NCI-H1105 treated with DMSO at 0.1 percent for 48 hours (cell line): ENCODE data around the gene SLC18A3.

Experiments used
- DNase-seq: peaks from one replicate; lab custom pipeline; 2025; lab: John Stamatoyannopoulos, UW

Gene SLC18A3

DNA sequence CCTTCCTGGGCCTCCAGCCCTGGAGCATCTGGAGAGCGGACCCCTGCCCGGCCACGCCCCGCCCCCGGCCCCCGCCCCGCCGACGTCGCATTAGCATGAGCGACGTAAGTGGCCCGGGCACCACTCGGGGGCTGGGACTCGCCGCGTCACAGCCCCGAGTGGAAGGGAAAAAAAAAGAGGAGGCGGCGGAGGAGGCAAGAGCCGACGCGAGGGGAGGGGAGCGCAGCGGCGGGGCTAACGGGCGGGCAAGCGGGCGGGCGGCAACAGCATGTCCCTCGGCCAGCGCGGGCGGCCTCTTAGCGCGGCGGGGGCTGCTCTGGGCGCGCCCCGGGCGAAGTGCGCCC is at the start of gene SLC18A3:
Gene SLC18A3 (plus strand): TSS at position 197 of the 344 bp plus-strand sequence. CDS start 431 bp downstream, outside the sequence.
- DNase-seq = peak; percentile 46

DNA sequence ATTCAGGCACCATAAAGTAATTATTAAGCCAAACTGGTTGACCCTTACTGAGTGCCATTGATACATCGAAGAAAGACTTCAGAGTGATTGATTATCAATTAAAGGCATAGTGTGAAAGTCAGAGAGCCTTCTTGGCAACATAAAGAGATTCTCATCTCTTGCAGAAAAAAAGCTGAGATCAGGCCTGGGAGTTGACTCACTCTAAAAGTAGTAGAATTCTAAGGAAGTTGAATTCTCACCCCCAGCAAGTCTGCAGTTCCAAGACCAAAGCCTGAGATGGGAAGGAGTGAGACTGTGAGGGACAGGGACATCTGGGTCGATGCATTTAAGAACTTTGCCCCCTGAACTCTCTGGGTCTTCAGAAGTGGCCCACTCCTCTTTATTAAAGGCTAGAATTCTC is 49.6 kb upstream of the SLC18A3 start:
- no peak for DNase-seq

DNA sequence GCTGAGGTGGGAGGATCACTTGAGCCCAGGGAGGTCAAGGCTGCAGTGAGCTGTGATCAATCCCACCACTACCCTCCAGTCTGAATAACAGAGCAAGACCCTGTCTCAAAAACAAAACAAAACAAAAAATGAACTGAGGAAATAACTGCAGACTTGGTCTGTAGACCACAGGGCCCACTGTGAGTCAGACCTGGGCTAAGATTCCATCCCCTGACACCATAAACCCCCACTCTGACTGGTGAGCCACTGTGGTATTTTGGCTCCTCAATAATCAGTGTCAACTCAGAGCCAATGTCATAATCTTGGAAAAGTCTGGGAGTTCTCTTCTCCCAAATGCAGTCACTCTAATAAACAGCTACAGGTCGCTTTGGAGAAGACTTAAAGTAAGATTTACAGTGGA is 47.2 kb upstream of the SLC18A3 start:
- no peak for DNase-seq

DNA sequence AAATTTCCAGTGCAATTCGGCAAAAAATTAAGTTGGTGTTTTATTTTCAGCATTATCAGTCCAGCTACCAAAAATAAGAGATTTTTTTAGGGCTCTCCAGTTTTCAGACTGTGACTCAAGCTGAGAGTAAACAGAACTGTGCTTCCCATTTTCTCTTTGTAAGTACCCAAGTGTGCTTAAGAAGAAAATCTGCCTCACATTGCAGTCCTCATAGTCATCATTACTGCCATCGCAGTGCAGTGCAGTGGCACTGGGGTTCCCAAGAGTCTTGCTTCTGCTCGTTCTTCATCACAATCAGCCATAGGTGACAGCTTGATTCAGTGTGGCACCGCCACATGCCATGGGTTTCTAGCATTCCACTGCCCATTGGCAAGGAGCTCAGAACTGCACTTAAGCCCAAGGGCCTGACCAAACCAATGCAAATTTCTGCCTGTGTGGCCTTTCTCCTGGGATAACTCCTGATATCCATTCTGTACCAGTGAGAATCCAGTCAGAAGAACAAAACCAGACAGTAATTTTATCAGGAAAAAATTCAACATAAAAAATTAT is 45.6 kb upstream of the SLC18A3 start:
- DNase-seq = no peak

DNA sequence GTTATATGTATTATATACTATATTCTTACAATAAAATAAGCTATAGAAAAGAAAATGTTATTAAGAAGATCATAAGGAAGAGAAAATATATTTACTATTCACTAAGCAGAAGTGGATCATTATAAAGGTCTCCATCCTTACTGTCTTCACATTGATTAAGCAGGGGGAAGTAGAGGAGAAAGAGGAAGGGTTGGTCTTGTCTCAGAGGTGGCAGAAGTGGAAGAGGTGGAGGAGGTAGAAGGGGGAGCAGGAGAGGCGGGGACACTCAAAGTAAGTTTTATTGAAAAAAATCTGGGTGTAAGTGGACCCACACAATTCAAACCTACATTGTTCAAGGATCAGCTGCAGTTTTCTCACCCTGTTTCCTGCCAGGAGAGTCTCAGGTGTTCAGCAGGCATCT is 42.3 kb upstream of the SLC18A3 start:
- DNase-seq = no peak

DNA sequence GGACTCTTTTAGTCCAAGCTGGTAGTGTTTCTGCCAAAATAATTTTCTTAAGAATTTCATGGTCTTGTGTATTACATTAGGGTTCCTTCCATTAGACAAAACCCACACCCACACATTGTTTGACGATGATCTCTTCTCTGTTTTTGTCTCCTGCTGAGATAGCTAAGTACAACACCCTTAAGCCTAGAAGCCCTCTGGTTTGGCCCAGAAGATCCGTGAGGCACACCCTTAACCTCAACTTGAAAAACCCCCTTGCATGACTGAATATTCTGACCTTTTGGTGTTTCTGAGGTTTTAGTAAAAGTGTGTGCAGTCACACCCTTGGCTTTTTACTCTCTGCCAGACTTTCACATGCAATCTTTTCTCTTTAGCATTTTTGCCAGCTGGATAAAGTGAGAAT is 41.9 kb upstream of the SLC18A3 start:
- DNase-seq = no peak

DNA sequence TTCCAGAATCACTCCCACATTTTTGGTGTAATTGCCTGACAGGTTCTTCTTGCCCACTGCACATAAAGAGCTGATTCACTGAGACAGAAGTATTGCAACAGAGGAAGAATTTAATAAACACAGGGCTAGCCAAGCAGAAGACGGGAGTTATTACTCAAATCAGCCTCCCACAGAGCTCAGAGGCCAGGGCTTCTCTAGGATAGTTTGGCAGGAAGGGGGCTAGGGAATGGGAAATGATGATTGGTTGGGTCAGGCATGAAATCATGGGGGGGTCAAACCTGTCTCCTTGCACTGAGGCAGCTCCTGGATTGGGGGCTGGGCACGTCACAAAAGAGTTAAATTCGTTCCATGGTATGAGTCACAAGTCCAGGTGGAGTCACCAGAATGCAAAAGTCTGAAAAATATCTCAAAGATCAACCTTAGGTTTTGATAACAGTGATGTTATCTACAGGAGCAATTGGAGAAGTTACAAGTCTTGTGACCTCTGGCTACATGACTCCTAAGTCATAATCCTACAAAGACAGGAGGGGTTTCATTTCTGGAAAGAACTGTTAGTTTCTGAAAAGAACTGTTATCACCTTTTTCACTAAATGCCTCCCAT is 41.0 kb upstream of the SLC18A3 start:
- DNase-seq = no peak

DNA sequence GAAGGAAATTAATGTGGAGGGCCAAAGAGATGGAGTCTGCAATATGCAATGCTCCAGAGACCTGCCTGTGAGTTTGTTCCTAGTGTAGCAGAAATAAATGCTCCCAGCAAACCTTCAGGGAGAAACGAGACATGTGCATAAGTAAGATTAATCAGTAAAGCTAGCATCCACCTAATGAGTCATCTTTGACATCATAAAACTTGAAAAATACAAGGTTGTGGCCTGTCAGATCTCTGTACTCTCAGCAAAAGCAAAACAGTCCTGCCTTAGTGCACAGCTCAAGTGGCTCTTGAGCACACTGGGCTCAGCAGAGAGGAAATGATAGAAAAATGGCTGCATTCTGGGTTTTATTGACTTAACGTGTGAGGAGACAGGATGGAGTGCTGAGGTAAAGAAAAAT is 38.7 kb upstream of the SLC18A3 start:
- DNase-seq = no peak

DNA sequence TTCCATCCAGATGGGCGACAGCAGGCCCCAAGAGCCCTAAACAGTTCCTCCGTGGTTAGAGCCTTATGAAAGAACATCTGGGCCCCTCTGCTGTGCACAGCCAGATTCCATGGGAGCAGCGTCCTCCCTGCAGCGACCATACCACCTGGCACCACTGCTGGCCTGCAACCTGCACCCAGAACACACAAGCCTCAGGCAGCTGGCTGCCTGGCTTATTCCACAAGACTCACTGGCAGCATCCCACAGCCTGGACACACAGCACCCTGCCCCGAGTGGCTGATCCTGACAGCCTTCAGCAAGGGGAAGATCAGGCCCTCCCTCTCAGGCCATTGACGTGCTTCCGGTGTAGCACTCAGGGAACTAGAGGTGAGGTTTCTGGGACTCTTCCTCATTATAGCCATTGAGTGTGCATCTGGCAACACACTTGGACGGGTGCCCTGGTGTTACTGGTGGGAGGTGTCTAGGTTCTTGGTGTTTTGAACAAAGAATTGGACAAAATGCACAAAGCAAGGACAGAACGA is 37.5 kb upstream of the SLC18A3 start:
- no peak for DNase-seq

DNA sequence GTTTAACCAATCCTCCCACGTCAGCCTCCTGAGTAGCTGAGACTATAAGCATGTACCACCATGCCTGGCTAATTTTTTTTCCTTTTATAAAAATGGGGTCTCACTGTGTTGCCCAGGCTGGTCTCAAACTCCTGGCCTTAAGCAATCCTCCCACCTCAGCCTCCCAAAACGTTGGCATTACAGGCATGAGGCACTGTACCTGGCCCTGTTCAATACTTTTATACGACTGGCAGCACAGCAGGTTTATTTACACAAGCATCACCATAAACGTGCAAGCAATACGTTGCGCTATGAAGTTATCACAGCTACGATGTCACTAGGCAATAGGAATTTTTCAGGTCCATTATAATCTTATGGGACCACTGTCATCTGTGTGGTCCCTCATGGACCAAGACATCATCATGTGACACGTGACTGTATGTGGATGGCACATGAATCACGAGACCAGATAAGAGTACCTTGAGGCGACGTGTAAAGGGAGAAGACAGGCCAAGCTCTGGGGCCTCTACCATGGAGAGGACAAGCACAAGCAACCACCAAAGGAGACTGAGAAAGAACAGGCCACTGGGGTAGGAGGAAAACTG is 34.5 kb upstream of the SLC18A3 start:
- DNase-seq = no peak

DNA sequence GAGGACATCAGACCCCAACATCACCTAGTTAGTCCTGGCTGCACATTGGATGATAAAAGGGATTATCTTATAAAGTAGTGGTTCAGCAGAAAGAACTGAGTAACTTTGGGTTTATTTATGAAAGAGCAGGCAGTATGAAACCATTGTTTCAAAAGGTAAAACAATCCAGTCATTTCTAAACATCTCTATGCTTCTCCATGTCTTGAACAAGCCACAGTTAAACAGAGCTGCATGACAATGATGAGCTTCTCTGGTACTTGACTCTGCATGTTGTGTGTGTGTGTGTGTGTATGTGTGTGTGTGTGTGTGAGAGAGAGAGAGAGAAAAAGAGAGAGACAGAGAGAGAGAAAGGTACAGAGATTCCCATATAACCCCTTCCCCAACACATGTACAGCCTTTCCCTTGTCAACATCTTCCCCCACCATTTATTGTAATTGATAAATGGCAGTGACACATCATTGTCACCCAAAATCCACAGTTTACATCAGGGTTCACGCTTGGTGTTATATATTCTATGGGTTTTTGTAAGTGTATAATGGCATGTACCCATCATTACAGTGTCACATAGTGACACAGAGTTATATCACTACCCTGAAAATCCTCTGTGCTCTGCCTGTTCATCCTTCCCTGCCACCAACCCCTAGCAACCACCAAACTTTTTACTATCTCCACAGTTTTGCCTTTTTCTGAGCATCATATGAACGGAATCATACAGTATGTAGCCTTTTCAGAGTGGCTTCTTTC is 32.8 kb upstream of the SLC18A3 start:
- DNase-seq = no peak

DNA sequence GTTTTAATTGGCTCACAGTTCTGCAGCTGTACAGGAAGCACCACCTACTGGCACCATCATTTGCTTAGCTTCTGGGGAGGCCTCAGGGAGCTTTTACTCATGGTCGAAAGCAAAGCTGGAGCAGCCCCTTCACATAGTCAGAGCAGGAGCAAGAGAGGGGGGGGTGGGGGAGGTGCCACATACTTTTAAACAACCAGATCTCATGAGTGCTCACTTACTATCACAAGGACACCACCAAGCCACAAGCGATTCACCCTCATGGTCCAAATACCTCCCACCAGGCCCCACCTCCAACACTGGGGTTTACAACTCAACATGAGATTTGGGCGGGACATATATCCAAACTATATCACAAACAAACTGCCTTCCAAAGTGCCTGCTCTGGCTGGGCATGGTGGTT is 31.7 kb upstream of the SLC18A3 start:
- DNase-seq = no peak

DNA sequence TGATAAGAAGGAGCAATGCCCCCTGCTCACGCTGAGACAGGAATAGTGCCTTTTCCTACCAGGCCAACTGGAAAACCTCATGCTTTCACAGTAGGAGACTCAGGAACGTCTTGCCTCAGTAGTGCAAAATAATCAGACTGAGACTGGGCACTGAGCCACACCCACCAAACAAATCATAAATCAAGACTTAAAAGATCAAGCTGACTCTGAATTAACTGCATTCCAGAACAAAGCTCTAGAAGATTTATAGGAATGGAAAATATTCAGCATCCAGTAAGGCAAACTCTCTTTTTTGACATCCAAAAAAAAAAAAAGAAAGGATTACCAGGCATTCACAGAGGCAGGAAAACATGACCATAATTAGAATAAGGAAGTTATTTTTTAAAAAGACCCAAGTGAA is 30.5 kb upstream of the SLC18A3 start:
- no peak for DNase-seq

DNA sequence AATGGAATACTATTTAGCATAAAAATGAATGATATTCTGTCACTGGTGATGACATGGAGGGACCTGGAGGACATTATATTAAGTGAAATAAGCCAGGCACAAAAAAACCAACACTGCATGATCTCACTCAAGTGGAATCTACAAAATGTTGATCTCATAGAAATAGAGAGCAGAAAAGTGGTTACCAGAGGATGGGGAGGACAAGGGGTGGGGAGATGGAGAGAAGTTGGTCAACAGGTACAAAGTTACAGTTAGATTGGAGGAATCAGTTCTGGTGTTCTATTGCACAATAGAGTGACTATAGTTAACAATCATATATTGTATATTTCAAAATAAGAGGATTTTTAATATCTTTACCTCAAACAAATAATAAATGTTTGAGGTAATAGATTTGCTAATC is 24.7 kb upstream of the SLC18A3 start:
- DNase-seq = no peak

DNA sequence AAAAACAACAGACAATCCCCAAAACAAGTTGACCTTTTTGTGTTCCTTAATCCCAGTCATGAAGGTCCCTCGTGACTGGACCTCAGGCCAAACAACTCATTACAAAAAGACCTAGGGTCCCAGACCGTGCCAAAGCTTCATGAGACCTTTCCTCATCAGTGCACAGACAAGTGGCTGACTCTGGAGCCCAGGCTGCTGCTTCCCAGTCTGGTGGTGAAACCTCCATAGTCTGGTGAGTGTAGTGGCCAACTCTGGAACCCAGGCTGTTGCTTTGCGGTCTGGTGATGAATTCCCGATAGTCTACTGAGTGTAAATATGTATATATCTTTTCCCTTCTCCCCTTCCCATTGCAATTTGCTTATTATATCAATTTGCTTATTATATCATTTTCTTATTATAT is 22.1 kb upstream of the SLC18A3 start:
- no peak for DNase-seq

DNA sequence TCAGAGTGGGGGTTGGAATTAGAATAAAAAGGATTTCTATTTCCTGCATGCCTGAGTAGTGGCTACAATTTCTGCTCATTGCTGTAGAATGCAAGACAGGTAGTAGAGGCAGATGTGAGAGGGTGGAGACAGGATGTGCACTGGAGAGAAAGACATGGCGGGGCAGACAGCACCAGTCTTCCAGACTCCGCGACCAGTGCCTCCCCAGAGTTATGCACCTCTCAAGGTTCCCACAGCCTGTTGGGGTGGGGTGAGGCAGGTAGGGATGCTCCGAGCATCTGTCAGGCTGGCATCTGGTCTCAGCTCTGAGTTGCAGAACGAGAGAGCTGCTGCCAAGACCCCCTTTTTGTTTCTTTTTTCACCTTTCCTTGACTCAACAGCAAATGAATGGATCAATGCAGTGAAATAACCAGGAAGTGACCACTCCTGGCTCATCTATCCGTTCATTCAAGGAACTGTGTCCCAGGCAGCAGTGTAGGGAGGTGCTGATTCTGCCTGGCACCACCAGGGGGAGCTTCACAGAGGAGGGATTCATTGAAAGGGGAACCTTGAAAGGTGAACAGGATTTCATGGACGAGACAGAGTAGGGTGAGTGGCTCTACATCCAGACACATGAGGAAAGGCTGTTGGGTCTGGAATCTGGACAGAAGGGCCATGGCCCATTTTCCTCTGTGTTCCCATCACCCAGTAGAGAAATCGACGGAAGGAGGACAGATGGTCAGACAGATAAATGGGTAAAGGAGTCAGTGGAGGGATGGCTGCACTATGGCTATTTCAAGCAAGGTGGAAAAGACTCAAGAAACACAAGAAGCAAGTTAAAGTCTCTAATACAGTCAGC is 17.2 kb upstream of the SLC18A3 start:
- peak; percentile 18 for DNase-seq

DNA sequence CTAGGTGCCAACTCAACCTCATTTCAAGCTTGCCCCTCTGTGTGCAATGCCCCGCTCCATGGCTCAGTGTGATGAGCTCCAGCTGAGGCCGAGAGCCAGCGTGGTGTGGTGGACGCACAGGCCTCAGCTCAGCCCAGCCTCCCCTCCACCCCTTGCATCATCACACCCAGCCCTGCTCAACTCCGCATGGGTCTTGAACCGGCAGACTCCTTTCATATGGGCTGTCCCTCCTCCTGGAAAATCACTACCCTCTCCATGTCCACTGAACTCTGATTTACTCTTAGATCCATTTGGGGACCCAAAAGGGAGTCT is 16.6 kb upstream of the SLC18A3 start:
- no peak for DNase-seq

DNA sequence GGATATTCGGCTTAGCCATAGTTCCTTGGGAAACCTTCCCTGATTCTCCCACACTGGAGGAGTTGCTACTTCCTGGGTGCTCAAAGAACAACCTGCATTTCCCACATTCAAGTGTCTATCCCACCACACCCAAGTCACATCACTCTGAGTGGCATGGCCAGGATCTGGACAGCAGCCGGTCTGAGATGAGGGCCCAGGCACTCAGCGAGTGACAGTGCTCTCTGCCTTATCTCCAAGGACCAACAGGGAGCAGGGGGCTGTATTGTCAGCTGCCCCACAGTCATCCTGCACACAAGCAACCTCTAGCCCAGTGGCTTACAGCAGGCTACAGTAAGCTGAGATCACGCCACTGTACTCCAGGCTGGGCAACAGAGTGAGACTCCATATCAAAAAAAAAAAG is 16.1 kb upstream of the SLC18A3 start:
- DNase-seq = no peak

DNA sequence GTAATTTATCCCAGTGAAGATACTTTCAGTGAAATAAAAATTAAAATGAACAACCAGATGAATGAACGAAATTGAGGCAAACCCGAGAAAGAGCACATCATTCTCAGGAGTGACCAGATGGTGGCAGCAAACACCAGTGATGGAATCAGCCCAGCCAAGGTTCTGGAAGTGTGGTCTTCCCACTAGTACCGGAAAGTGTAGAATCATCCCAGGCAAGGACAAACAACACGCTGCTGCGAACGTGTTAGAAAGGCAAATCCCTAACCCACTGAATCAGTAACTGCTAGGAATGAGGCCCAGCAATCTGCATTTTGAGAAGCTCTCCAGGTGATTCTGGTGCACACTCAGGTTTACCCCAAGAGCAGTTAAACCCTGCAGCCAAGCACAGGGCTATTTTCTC is 15.5 kb upstream of the SLC18A3 start:
- DNase-seq = peak; percentile 26

DNA sequence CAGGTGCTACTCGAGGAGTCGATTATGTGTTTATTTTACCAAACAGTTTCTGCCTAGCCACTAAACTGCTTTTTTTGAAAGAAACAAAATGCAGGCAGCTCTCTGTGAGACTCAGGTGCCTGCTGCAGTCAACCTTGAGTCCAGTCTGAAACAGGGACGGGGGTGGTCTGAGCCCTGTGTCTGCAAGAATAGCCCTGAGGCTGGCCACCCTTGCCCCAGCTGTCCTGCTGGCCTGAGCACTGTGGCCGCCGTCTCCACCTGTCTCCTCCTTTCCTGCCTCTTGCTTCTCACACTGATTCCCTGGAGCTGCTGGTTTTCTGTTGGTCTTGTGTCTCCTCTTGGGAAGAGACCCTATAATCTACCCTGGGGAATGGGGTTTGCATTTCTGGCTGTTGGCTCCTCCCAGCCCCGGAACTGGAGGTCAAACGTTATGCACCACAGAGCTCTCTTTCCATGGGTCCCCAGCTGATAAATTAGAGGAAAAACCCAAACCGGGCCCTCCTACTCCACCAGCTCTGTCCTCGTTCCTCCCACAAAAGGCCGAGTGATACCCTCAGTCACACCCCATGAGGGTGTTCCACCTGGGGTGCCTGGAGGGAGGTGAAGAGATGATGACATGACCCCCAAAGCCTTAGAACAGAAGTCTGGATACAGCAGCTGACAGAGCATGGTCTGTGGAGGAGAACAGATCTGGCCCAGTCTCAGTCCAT is 15.0 kb upstream of the SLC18A3 start:
- DNase-seq = no peak

DNA sequence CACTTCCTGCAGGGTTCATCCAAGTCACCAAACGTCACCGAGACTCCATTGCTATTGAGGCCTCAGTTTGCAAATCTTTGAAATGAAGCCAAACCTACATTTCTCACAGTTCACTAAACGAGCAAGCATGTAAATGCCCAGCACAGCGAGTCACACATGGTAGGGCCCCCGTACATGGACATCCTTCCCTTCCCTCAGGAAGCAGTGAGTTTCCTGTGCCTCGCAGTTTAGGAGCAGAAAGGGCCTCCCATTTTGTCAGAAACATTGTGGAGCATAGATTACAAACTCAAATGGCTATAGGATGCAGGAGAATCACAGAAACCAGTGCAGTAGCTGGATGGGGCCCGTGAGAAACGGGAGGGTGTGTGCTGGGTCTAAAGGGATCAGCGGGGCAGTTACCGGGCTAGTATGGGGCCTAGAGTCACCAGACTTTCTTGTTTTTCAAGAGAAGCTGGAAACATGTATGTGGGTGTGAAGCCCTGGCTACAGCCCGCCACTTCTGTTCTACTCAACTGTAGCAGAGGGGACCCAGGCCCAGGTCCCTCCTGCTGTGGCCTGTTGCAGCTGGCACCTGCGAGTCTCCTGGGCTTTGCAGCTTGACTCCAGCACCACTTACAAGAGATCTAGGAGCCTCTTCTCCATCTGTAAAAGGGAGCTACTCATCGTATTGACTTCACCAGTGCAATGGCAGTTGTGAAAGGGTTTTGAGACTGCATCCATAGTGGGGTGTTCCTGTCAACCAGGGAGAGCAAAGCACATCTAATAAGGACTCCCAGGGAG is 14.2 kb upstream of the SLC18A3 start:
- DNase-seq = no peak
